Activated T-helper 1 cell treated with Interleukin-2 at 50 U/mL for 16 hours (primary cell): ENCODE results near the gene FZD10.

ENCODE experiments used
- DNase-seq: peaks from one replicate; pipeline ENCODE4 v3.0.0-alpha.2; 2020; ENCODE audit warnings: low read depth

FZD10 gene

GRCh38 chr12:130179191-130179590 lies 16.9 kb downstream of the FZD10 start:
- DNase-seq = no peak

GRCh38 chr12:130179621-130180020 lies 17.4 kb downstream of the FZD10 start:
- DNase-seq = no peak

GRCh38 chr12:130181211-130181610 lies 18.9 kb downstream of the FZD10 start:
- DNase-seq = no peak

GRCh38 chr12:130183585-130184370 lies 21.5 kb downstream of the FZD10 start:
- no peak for DNase-seq

GRCh38 chr12:130184404-130185090 lies 22.3 kb downstream of the FZD10 start:
- no peak for DNase-seq

- DNase-seq = no peak
Observed at GRCh38 chr12:130185455-130186391, 23.5 kb downstream of the FZD10 start.

- no peak for DNase-seq
Observed at GRCh38 chr12:130186651-130187268, 24.5 kb downstream of the FZD10 start.

GRCh38 chr12:130192642-130193345 lies 30.5 kb downstream of the FZD10 start:
- no peak for DNase-seq

- no peak for DNase-seq
Observed at GRCh38 chr12:130194154-130194553, 31.9 kb downstream of the FZD10 start.

- no peak for DNase-seq
Observed at GRCh38 chr12:130195369-130195768, 33.1 kb downstream of the FZD10 start.

- no peak for DNase-seq
Observed at GRCh38 chr12:130195776-130196175, 33.5 kb downstream of the FZD10 start.

- DNase-seq = no peak
Observed at GRCh38 chr12:130196827-130197226, 34.6 kb downstream of the FZD10 start.

- no peak for DNase-seq
Observed at GRCh38 chr12:130198026-130198662, 35.9 kb downstream of the FZD10 start.

GRCh38 chr12:130198663-130199060 lies 36.4 kb downstream of the FZD10 start:
- DNase-seq = no peak

GRCh38 chr12:130199581-130200390 lies 37.5 kb downstream of the FZD10 start:
- no peak for DNase-seq

- DNase-seq = no peak
Observed at GRCh38 chr12:130200445-130200844, 38.2 kb downstream of the FZD10 start.

GRCh38 chr12:130201037-130201436 lies 38.8 kb downstream of the FZD10 start:
- no peak for DNase-seq

- DNase-seq = no peak
Observed at GRCh38 chr12:130202201-130202600, 39.9 kb downstream of the FZD10 start.

GRCh38 chr12:130203151-130203550 lies 40.9 kb downstream of the FZD10 start:
- DNase-seq = no peak

- no peak for DNase-seq
Observed at GRCh38 chr12:130204541-130204953, 42.3 kb downstream of the FZD10 start.
